RWPE2 (cell line): Measurements from ENCODE around the gene ENTHD1.
"Not testable (repeated sequence)": the region's sequence is repeated elsewhere in the genome, so short reads cannot be mapped to it uniquely, and the experiment has no call there.

ENCODE experiments used
- ATAC-seq: fragments of 200-7000 bp; cut with Tn5 transposase; 3 replicates; pipeline ENCODE4 v1.9.1; 2021; ENCODE audit warnings: low read depth
- DNase-seq: peaks from one replicate; pipeline ENCODE4 v3.0.0-alpha.2; 2020; ENCODE audit warnings: low spot score
- H3K27ac ChIP-seq: fragments of 450-650 bp; 2 replicates; pipeline ENCODE4 v1.5.1; 2017; ENCODE audit warnings: mild to moderate bottlenecking; ENCODE audit not compliant: poor library complexity, severe bottlenecking
- H3K27me3 ChIP-seq: fragments of 250-450 bp; sonication (Bioruptor Pico); 2 replicates; pipeline ENCODE4 v1.5.1; 2021; ENCODE audit warnings: mild to moderate bottlenecking, moderate library complexity; ENCODE audit not compliant: insufficient read depth, poor library complexity, severe bottlenecking
- H3K36me3 ChIP-seq: fragments of 250-450 bp; sonication (Bioruptor Pico); 2 replicates; pipeline ENCODE4 v1.5.1; 2020; ENCODE audit warnings: low read depth, mild to moderate bottlenecking, moderate library complexity
- H3K4me1 ChIP-seq: fragments of 250-450 bp; sonication (Bioruptor Pico); 2 replicates; pipeline ENCODE4 v1.5.1; 2021; ENCODE audit warnings: mild to moderate bottlenecking, moderate library complexity; ENCODE audit not compliant: insufficient read depth, poor library complexity, severe bottlenecking
- H3K4me3 ChIP-seq: fragments of 250-450 bp; sonication (Bioruptor Pico); 2 replicates; pipeline ENCODE4 v1.5.1; 2021; ENCODE audit warnings: mild to moderate bottlenecking, moderate library complexity; ENCODE audit not compliant: severe bottlenecking
- H3K9me3 ChIP-seq: fragments of 250-450 bp; sonication (Bioruptor Pico); 2 replicates; pipeline ENCODE4 v1.5.1; 2021; ENCODE audit warnings: mild to moderate bottlenecking, moderate library complexity; ENCODE audit not compliant: severe bottlenecking
- CTCF ChIP-seq: fragments of 450-650 bp; IDR thresholded peaks from one replicate; pipeline ENCODE4 v1.5.1; 2017; ENCODE audit warnings: mild to moderate bottlenecking, moderate library complexity; ENCODE audit not compliant: poor library complexity, severe bottlenecking

The ENTHD1 gene

DNA sequence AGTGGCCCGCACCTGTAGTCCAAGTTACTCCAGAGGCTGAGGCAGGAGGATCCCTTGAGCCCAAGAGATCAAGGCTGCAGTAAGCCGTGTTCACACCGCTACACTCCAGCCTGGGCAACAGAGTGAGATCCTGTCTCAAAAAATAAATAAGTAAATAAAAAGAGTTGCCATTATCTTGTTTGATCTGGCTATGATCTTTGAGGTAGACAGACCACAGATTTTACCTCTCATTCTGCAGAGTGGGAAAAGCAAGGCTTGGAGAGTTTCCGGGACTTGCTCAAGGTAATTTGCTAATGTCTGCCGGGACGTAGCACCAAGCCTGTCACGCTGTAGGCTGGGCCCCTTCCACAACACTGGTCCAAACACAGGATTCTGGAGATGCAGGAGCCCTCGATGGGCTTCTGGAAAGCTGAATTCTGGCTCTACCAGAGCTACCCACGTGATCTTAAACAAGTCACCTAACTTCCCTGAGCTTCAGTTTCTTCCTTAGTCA, 14.1 kb upstream of the ENTHD1 start:
- ATAC-seq (no peak), DNase-seq (no peak)
- no peak for TF ChIP-seq CTCF
- no peaks in the 10 kb centered on the region for H3K36me3 ChIP-seq
- no peak overlapping the region for H3K27ac ChIP-seq
- peaks cover 9% of the 10 kb centered on the region for H3K27me3 ChIP-seq
- H3K4me3 ChIP-seq = no peak overlapping the region
- H3K4me1 ChIP-seq = no peaks in the 10 kb centered on the region
- H3K9me3 ChIP-seq = no peaks in the 10 kb centered on the region

- no peaks in the 10 kb centered on the region for H3K9me3 ChIP-seq
- no peaks in the 10 kb centered on the region for H3K4me1 ChIP-seq
- DNase-seq = no peak
- H3K27ac ChIP-seq = no peak overlapping the region
- H3K4me3 ChIP-seq = no peak overlapping the region
- peaks cover 9% of the 10 kb centered on the region for H3K27me3 ChIP-seq
- no peaks in the 10 kb centered on the region for H3K36me3 ChIP-seq
- no peak for TF ChIP-seq CTCF
- ATAC-seq = no peak
Observed at GRCh38 chr22:39907047-39907446, 13.5 kb upstream of the ENTHD1 start.

DNA sequence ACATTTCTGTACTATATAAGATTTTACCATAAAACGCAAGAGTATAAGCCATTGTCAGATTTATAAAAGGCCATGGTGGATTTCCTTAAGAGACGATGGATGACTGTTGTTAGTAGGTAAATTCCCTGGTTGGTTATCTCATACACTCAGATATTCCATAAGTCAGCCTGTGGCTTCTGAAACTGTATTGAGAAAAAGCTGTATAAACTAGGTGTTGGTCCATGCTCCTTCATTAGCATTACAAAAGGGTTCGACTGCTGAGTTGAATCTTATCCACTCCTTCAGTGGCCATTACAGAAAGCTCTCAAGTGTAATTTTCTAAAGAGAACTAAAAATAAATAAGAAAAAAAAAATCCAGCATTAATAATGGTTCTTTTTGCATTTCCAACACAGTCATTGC, 12.6 kb upstream of the ENTHD1 start:
- peaks cover 9% of the 10 kb centered on the region for H3K27me3 ChIP-seq
- no peaks in the 10 kb centered on the region for H3K4me1 ChIP-seq
- H3K4me3 ChIP-seq = no peak overlapping the region
- H3K9me3 ChIP-seq = no peaks in the 10 kb centered on the region
- no peaks in the 10 kb centered on the region for H3K36me3 ChIP-seq
- TF ChIP-seq CTCF = no peak
- ATAC-seq (no peak), DNase-seq (no peak)
- no peak overlapping the region for H3K27ac ChIP-seq

DNA sequence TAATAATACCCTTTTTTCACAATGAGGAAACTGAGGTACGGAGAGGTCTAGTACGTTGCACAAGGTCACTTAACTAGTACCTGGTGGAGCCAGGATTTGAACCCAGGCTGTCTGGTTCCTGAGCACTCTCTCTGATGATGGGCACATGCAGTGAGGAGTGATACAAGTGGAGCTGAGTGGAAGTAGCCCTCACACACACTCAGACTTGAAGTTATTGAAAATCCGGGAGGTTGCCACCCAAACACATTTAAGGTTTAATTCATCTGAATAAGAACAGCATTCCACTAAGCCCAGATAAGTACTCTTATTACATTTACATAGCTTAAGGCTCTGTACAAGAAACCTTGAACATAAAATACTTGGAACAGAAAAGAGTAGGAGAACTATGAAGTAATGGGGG, 12.1 kb upstream of the ENTHD1 start:
- DNase-seq = no peak
- no peaks in the 10 kb centered on the region for H3K9me3 ChIP-seq
- ATAC-seq = no peak
- no peak overlapping the region for H3K27ac ChIP-seq
- H3K27me3 ChIP-seq = peaks cover 9% of the 10 kb centered on the region
- H3K36me3 ChIP-seq = no peaks in the 10 kb centered on the region
- H3K4me1 ChIP-seq = no peaks in the 10 kb centered on the region
- no peak for TF ChIP-seq CTCF
- H3K4me3 ChIP-seq = no peak overlapping the region

GRCh38 chr22:39904862-39905261, 11.3 kb upstream of the ENTHD1 start:
- no peaks in the 10 kb centered on the region for H3K36me3 ChIP-seq
- no peak for TF ChIP-seq CTCF
- H3K4me1 ChIP-seq = no peaks in the 10 kb centered on the region
- no peak for DNase-seq
- H3K27ac ChIP-seq = no peak overlapping the region
- no peak overlapping the region for H3K4me3 ChIP-seq
- peaks cover 9% of the 10 kb centered on the region for H3K27me3 ChIP-seq
- no peaks in the 10 kb centered on the region for H3K9me3 ChIP-seq
- no peak for ATAC-seq

GRCh38 chr22:39904024-39904423, 10.5 kb upstream of the ENTHD1 start:
- not testable (repeated sequence) for H3K27me3 ChIP-seq, H3K4me3 ChIP-seq, H3K9me3 ChIP-seq

More at GRCh38 chr22:39904024-39904423, 10.5 kb upstream of the ENTHD1 start:
- ATAC-seq, H3K4me1 ChIP-seq, H3K27ac ChIP-seq, DNase-seq, H3K36me3 ChIP-seq: not testable (repeated sequence)
